Activated B cell treated with CpG ODN at 0.5 μM for 24 hours (primary cell): ENCODE results near the gene MYH6. TPM values are rescaled to one million over a fixed set of nuclear protein-coding genes. Genes with fewer than 3 reads are reported as not detected.

ENCODE experiments used
- ATAC-seq: fragments of 200-7000 bp; cut with Tn5 transposase; one replicate; pipeline ENCODE4 v1.10.0; 2021; ENCODE audit warnings: low read depth, mild to moderate bottlenecking, moderate library complexity
- CTCF ChIA-PET: fragments of 350-600 bp; sonication (Branson Sonifier 250); formaldehyde crosslinking; loops from one replicate; lab custom pipeline; 2021; ENCODE audit warnings: antibody characterized with exemption; lab: Charles Lee
- POLR2A ChIA-PET: fragments of 350-600 bp; sonication (Branson Sonifier 250); formaldehyde crosslinking; loops from one replicate; lab custom pipeline; 2021; ENCODE audit warnings: antibody characterized with exemption; lab: Charles Lee
- DNase-seq: peaks from one replicate; pipeline ENCODE4 v3.0.0; 2022
- H3K27ac Mint-ChIP-seq: one replicate; pipeline ENCODE4 v1.8.0; 2020; ENCODE audit warnings: mixed read lengths
- H3K27me3 Mint-ChIP-seq: one replicate; pipeline ENCODE4 v1.8.0; 2021; ENCODE audit warnings: mixed read lengths
- H3K36me3 Mint-ChIP-seq: one replicate; pipeline ENCODE4 v1.8.0; 2021; ENCODE audit warnings: low read depth, mixed read lengths
- H3K4me1 Mint-ChIP-seq: one replicate; pipeline ENCODE4 v1.8.0; 2021; ENCODE audit warnings: mixed read lengths
- H3K4me3 Mint-ChIP-seq: one replicate; pipeline ENCODE4 v1.8.0; 2020; ENCODE audit warnings: mild to moderate bottlenecking, mixed read lengths
- H3K9me3 Mint-ChIP-seq: one replicate; pipeline ENCODE4 v1.8.0; 2020; ENCODE audit warnings: mixed read lengths
- intact Hi-C: fragments of 100-400 bp; cut with micrococcal nuclease; formaldehyde crosslinking; loops from one replicate; pipeline ENCODE4 v1.15.1; 2024
- total RNA-seq: library from RNA; stranded (reverse); gene quantifications from 2 replicates; pipeline ENCODE4 v1.2.3, GENCODE V29; 2022
- TF ChIP-seq, protein P1 (sequence below): fragments of 200-600 bp; IDR thresholded peaks from one replicate; pipeline ENCODE4 v1.8.0; 2022; ENCODE audit warnings: antibody characterized with exemption, mild to moderate bottlenecking

Gene MYH6
- total RNA-seq, 1 donor from 2014 or later = not detected

DNA sequence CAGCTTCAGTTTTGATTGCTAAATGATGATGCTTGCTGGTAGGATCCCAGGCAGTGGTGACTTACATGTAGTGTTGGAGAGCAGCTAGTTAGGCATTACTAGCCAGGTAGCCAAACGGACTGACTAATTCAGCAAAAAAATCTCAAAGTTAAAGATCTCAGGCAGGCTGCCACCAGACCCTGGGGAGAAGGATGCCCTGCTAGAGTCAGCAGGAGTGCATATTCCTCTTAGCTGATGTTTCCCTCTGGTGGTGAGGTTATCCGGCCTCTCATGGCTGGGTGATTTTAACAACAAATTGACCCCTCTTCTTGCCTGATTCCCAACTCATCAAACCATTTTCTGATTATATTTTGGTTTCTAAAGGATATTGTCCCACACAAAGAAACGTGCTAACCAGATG lies 45.9 kb downstream of the MYH6 start:
- ATAC-seq = no peak
- intact Hi-C loops = no loop called here
- DNase-seq = no peak
- Mint-ChIP-seq H3K9me3 (no peaks in the 10 kb centered on the region), H3K27me3 (peaks cover 33% of the 10 kb centered on the region), H3K4me1 (no peaks in the 10 kb centered on the region), H3K36me3 (no peaks in the 10 kb centered on the region), H3K4me3 (no peak overlapping the region), H3K27ac (no peak overlapping the region)
- ChIA-PET CTCF (no interaction called here), POLR2A (no interaction called here)
- TF ChIP-seq, protein P1, sequence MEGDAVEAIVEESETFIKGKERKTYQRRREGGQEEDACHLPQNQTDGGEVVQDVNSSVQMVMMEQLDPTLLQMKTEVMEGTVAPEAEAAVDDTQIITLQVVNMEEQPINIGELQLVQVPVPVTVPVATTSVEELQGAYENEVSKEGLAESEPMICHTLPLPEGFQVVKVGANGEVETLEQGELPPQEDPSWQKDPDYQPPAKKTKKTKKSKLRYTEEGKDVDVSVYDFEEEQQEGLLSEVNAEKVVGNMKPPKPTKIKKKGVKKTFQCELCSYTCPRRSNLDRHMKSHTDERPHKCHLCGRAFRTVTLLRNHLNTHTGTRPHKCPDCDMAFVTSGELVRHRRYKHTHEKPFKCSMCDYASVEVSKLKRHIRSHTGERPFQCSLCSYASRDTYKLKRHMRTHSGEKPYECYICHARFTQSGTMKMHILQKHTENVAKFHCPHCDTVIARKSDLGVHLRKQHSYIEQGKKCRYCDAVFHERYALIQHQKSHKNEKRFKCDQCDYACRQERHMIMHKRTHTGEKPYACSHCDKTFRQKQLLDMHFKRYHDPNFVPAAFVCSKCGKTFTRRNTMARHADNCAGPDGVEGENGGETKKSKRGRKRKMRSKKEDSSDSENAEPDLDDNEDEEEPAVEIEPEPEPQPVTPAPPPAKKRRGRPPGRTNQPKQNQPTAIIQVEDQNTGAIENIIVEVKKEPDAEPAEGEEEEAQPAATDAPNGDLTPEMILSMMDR = no peak

DNA sequence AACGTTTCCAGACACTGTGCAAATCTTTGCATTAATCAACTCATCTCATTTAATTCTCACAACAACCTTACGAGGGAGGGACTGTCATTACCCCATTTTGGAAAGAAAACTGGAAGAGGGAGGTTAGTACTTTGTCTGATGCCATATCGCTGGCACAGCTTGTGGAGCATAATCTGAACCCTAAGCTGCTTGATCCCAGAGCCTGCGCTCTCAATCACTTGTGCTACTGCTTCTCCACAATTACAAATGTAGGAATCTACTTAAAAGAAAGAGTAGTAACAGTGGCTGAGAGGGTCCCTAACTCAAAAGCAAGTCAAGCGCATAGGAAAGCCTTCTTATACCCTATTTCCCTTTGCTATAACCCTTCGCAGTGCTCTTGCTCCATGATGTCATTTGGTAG lies 46.3 kb downstream of the MYH6 start:
- DNase-seq = no peak
- Mint-ChIP-seq H3K27me3 (peaks cover 29% of the 10 kb centered on the region), H3K27ac (no peak overlapping the region), H3K4me3 (no peak overlapping the region), H3K36me3 (no peaks in the 10 kb centered on the region), H3K9me3 (no peaks in the 10 kb centered on the region), H3K4me1 (no peaks in the 10 kb centered on the region)
- intact Hi-C loops = no loop called here
- TF ChIP-seq, protein P1 = no peak
- CTCF ChIA-PET = no interaction called here
- POLR2A ChIA-PET = no interaction called here
- no peak for ATAC-seq

DNA sequence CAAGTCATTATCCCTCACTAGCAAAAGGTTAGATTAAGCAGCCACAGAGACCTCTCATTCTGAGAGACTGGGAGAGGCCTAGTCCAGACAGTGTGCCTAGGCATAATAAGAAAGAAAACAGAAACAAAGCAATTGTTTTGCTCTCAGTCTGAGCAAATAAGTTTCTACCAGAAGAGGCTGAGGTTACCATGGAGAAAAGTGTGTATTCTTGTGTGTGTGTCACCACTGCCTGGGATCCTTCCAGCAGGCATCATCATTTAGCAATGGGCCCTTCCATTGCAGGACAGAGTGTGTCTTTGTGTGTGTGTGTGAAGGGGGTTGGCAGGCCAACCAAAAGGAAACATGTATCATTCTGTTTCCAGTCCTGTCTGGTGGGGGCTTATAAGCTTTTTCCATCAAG lies 46.8 kb downstream of the MYH6 start:
- no peaks in the 10 kb centered on the region for H3K4me1 Mint-ChIP-seq
- no peak overlapping the region for H3K27ac Mint-ChIP-seq
- CTCF ChIA-PET = no interaction called here
- TF ChIP-seq, protein P1 = no peak
- DNase-seq (no peak), ATAC-seq (no peak)
- H3K36me3 Mint-ChIP-seq = no peaks in the 10 kb centered on the region
- POLR2A ChIA-PET = no interaction called here
- H3K27me3 Mint-ChIP-seq = peaks cover 29% of the 10 kb centered on the region
- intact Hi-C loops = no loop called here
- no peaks in the 10 kb centered on the region for H3K9me3 Mint-ChIP-seq
- no peak overlapping the region for H3K4me3 Mint-ChIP-seq

DNA sequence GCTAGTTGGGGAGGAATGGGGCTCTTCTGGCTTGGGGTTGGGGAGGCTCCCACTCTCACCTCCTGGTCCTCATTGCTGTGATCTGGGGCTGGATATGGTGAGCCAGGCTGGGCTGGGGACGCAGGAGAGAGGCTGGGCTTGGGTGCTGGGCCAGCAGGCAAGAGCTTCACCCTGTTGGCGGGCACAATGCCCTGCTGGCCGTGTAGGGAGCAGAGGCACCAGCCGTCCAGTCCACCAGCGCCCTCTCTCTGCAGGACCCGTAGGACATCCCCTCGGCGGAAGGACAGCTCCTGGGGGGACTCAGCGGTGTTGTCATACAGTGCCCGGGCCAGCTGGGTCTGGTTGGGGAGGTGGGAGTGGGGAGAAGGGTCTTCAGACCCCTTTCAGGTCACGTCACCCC lies 47.6 kb downstream of the MYH6 start:
- Mint-ChIP-seq H3K27ac (no peak overlapping the region), H3K4me1 (no peaks in the 10 kb centered on the region), H3K4me3 (no peak overlapping the region), H3K36me3 (no peaks in the 10 kb centered on the region), H3K27me3 (peaks cover 33% of the 10 kb centered on the region), H3K9me3 (no peaks in the 10 kb centered on the region)
- intact Hi-C loops = no loop called here
- DNase-seq (no peak), ATAC-seq (no peak)
- ChIA-PET CTCF (no interaction called here), POLR2A (interaction anchor here (0.5 to 0.6 kb wide), 2 partner anchors 56 to 647 kb away, joined by 4 to 5 read pairs; no protein-coding TSS in a partner anchor)
- TF ChIP-seq, protein P1 = no peak

DNA sequence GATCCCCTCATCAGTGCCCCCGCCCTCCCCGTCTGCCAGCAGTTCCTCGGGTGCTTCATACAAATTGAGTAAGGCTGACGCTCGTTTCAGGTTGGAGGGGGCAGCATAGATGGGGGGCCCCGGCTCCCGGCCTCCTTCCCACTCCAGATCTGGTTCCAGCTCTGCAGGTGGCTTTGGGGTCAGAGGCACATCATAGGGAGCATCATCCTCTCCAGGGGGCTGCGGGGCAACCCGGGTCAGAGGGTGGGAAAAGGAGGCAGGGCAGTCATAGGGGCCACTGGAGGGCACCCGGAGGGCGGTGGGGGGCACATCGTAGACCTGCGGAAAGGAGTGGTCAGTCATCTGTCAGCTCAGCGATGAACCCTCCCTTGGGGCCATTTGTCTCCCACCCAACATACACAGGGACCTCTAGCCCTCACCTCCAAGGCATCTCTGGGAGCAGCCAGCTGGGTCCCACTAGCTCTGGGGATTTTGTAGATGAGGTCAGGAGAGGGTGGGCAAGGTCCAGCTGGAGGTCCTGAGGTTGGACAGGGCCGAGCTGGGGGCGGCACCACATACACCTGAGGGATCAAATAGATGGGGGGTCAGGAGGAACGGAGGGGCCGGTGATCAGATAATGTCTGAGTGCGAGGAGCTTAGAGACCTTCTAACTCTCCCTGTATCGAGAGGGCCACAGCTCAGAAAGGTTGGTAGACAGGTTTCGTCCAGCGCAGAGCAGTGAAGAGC lies 48.2 kb downstream of the MYH6 start:
- intact Hi-C loops = no loop called here
- no peaks in the 10 kb centered on the region for H3K9me3 Mint-ChIP-seq
- DNase-seq = no peak
- TF ChIP-seq, protein P1 = no peak
- H3K4me3 Mint-ChIP-seq = no peak overlapping the region
- ChIA-PET CTCF (no interaction called here), POLR2A (interaction anchor here (0.6 kb wide), 1 partner anchor 647 kb away, joined by 5 read pairs; no protein-coding TSS in a partner anchor)
- H3K27me3 Mint-ChIP-seq = peaks cover 36% of the 10 kb centered on the region
- no peaks in the 10 kb centered on the region for H3K36me3 Mint-ChIP-seq
- ATAC-seq = no peak
- H3K4me1 Mint-ChIP-seq = no peaks in the 10 kb centered on the region
- H3K27ac Mint-ChIP-seq = no peak overlapping the region
